GM12878 (cell line): Measurements from ENCODE around the gene OVOL3. TPM values are rescaled to one million over a fixed set of nuclear protein-coding genes. Genes with fewer than 3 reads are reported as not detected.

ENCODE experiments used
- ATAC-seq: fragments of 200-7000 bp; cut with Tn5 transposase; 3 replicates; pipeline ENCODE4 v1.9.1; 2020; ENCODE audit warnings: mild to moderate bottlenecking, moderate library complexity
- BruUV-seq: library from RNA; stranded (reverse); fragments of 400-500 nt; replicated peaks from 2 replicates; lab custom pipeline; 2021; lab: Mats Ljungman, UMichigan
- CTCF ChIA-PET: fragments of 300-600 bp; sonication (Branson Sonifier 250); formaldehyde crosslinking; extraction: SDS; loops from one replicate; lab custom pipeline; 2021; ENCODE audit warnings: inconsistent platforms; lab: Yijun Ruan, JAX
- POLR2A ChIA-PET: fragments of 350-600 bp; formaldehyde crosslinking; extraction: SDS; loops from one replicate; lab custom pipeline; 2021; ENCODE audit warnings: inconsistent platforms; lab: Charles Lee
- RAD21 ChIA-PET: fragments of 300-600 bp; sonication (Branson Sonifier 250); formaldehyde crosslinking; loops from one replicate; lab custom pipeline; 2023; ENCODE audit warnings: antibody characterized with exemption; ENCODE audit not compliant: unreplicated experiment; lab: Charles Lee
- SMC1A ChIA-PET: fragments of 300-600 bp; sonication (Branson Sonifier 250); formaldehyde crosslinking; loops from one replicate; lab custom pipeline; 2023; ENCODE audit not compliant: unreplicated experiment, uncharacterized antibody; lab: Charles Lee
- DNase-seq: peaks from one replicate; pipeline ENCODE4 v3.0.0-alpha.2; 2011; ENCODE audit warnings: low read depth, low spot score
- FAIRE-seq: peaks from 3 replicates; lab custom pipeline; 2011; peaks lifted over from hg19 to GRCh38; lab: Jason Lieb, UNC
- H2AFZ ChIP-seq: 2 replicates; pipeline ENCODE4 v1.6.0; 2011; ENCODE audit warnings: low read depth, low read length, control low read depth; ENCODE audit not compliant: control insufficient read depth
- H3K27ac ChIP-seq: 2 replicates; pipeline ENCODE4 v1.5.1; 2011; ENCODE audit warnings: control low read depth; ENCODE audit not compliant: control insufficient read depth, insufficient read depth
- H3K27me3 ChIP-seq, 2 experiments: replicated peaks in 1 of 2; 2 replicates each; pipeline versions ENCODE4 v1.6.0 to v1.6.1; 2011; ENCODE audit warnings: low read length in 1 of 2; ENCODE audit not compliant: control insufficient read depth in 2 of 2, insufficient read depth in 2 of 2
- H3K36me3 ChIP-seq, 2 experiments: 2 replicates each; pipeline ENCODE4 v1.5.1; 2011; ENCODE audit warnings: low read length in 1 of 2; ENCODE audit not compliant: control insufficient read depth in 2 of 2, insufficient read depth in 2 of 2
- H3K4me1 ChIP-seq: 2 replicates; pipeline ENCODE4 v1.6.1; 2011; ENCODE audit warnings: mild to moderate bottlenecking, low read length, moderate library complexity, mixed read lengths; ENCODE audit not compliant: control insufficient read depth, insufficient read depth
- H3K4me2 ChIP-seq: 2 replicates; pipeline ENCODE4 v1.6.0; 2011; ENCODE audit warnings: control low read depth; ENCODE audit not compliant: control insufficient read depth, insufficient read depth
- H3K4me3 ChIP-seq: fragments of 200-600 bp; sonication (generic); 2 replicates; pipeline ENCODE4 v1.5.1; 2016
- H3K79me2 ChIP-seq: 2 replicates; pipeline ENCODE4 v1.6.0; 2011; ENCODE audit warnings: low read length; ENCODE audit not compliant: control insufficient read depth, insufficient read depth
- H3K9ac ChIP-seq: 2 replicates; pipeline ENCODE4 v1.8.0; 2011; ENCODE audit warnings: low read length, control low read depth, mixed read lengths; ENCODE audit not compliant: control insufficient read depth, insufficient read depth
- H3K9me3 ChIP-seq: replicated peaks from 3 replicates; pipeline ENCODE4 v1.5.1; 2011; ENCODE audit warnings: mild to moderate bottlenecking, low read length; ENCODE audit not compliant: control insufficient read depth, insufficient read depth
- H4K20me1 ChIP-seq: 2 replicates; pipeline ENCODE4 v1.6.0; 2011; ENCODE audit not compliant: control insufficient read depth, insufficient read depth
- ATF7 ChIP-seq: fragments of 450-650 bp; IDR thresholded peaks from 2 replicates; pipeline ENCODE4 v1.6.1; 2016; ENCODE audit warnings: low read depth, mild to moderate bottlenecking
- BCLAF1 ChIP-seq: fragments of 450-650 bp; IDR thresholded peaks from 2 replicates; pipeline ENCODE4 v1.6.1; 2017; ENCODE audit warnings: antibody characterized with exemption, mild to moderate bottlenecking, moderate library complexity
- BRCA1 ChIP-seq: IDR thresholded peaks from 2 replicates; pipeline ENCODE4 v1.6.1; 2011; ENCODE audit warnings: low read depth, low read length, improper control_type of control experiment
- PKNOX1 ChIP-seq: fragments of 450-650 bp; IDR thresholded peaks from 2 replicates; pipeline ENCODE4 v1.6.1; 2016; ENCODE audit warnings: mild to moderate bottlenecking
- POU2F2 ChIP-seq: IDR thresholded peaks from 3 replicates; pipeline ENCODE4 v1.6.1; 2011; ENCODE audit warnings: low read depth, mild to moderate bottlenecking, low read length, borderline replicate concordance
- PRDM15 ChIP-seq: fragments of 450-650 bp; formaldehyde crosslinking; IDR thresholded peaks from 2 replicates; pipeline ENCODE4 v1.4.0; 2020; ENCODE audit warnings: mild to moderate bottlenecking, moderate library complexity
- TAF1 ChIP-seq: IDR thresholded peaks from 2 replicates; pipeline ENCODE4 v1.6.1; 2011; ENCODE audit warnings: mild to moderate bottlenecking, low read depth, low read length, borderline replicate concordance
- ZBTB40 ChIP-seq: fragments of 450-650 bp; IDR thresholded peaks from 2 replicates; pipeline ENCODE4 v1.6.1; 2016; ENCODE audit warnings: mild to moderate bottlenecking, moderate library complexity, borderline replicate concordance
- ZZZ3 ChIP-seq: IDR thresholded peaks from 2 replicates; pipeline ENCODE4 v1.6.1; 2011; ENCODE audit warnings: low read depth; ENCODE audit not compliant: control insufficient read depth, insufficient read length
- WGBS: methylation state at CpG from one replicate; pipeline ENCODE4 v1.1.6; 2016; ENCODE audit warnings: low lambda C conversion rate; ENCODE audit not compliant: insufficient replicate concordance, insufficient coverage; ENCODE audit errors: missing lambda C conversion rate; 5-methylcytosine and 5-hydroxymethylcytosine counted together
- in situ Hi-C: fragments of 300-500 bp; cut with MboI; formaldehyde crosslinking; loops from 9 replicates; pipeline ENCODE4 v1.14.3; 2018; ENCODE audit warnings: mixed read lengths
- intact Hi-C: fragments of 100-400 bp; cut with micrococcal nuclease; formaldehyde crosslinking; loops from one replicate; pipeline ENCODE4 v1.14.2; 2022; ENCODE audit not compliant: unreplicated experiment
- polyA plus RNA-seq, 11 experiments: library from polyadenylated mRNA; depleted of rRNA in 4 of 11; unstranded in 6 of 11; stranded (reverse) in 5 of 11; fragments of >200 nt; fragmentation: Nextera tagmentation in 4 of 11; fragmentation: Illumina TruSeq in 1 of 11; extraction: Ambion mirVana in 4 of 11; extraction: Trizol in 1 of 11; gene quantifications; 1 replicate in 1 of 11; 2 replicates in 10 of 11; pipeline versions ENCODE4 v1.2.1 to v1.2.3, GENCODE V29; 2011 to 2016; ENCODE audit warnings: inconsistent platforms in 2 of 11, missing spikeins in 2 of 11, low read depth in 1 of 11
- total RNA-seq, 4 experiments: library from RNA; depleted of rRNA in 3 of 4; stranded (reverse); fragments of >200 nt in 3 of 4; fragmentation: Illumina TruSeq in 1 of 4; extraction: Trizol in 1 of 4; gene quantifications; 2 replicates each; pipeline versions ENCODE4 v1.2.1 to v1.2.3, GENCODE V29; 2013 to 2021

OVOL3 gene
- total and polyA plus RNA-seq, 10 of the 15 experiments (the other 5 are each of a cell fraction or from before 2014, with no cell fraction given): 0.43 TPM; not detected in 9

DNA sequence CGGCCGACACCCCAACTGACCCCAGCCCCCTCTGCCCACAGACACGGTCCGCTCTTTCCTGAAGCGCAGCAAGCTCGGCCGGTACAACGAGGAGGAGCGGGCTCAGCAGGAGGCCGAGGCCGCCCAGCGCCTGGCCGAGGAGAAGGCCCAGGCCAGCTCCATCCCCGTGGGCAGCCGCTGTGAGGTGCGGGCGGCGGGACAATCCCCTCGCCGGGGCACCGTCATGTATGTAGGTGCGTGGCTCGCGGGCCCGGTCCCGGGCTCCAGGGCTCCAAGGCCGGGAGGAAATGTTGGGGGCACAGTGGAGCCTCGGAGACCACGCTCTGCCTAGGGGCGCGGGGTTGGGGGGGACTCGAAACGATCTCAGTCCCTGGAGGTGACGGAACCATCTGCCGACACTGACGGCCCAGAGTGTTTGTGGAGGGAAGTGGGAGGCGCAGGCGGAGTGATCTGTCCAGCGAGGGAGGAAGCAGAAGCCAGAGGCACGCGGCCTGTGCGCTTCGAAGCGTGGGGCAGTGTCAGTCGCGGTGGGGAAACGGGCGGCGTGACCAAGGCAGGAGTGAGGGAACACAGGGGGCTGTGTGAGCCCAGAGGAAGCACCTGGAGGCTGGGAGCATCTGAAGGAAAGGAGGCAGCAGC lies 10.7 kb downstream of the OVOL3 start:
- peaks cover 6% of the 10 kb centered on the region for H3K4me1 ChIP-seq
- BruUV-seq: no TSS peak
- peaks cover 7% of the 10 kb centered on the region in 2 experiments for H3K36me3 ChIP-seq
- WGBS: 99% methylated on average over 41 of the region's 49 CpGs
- in situ Hi-C loops: loop anchor here (10.0 kb wide), 1 partner anchor 973 kb away; no protein-coding TSS in a partner anchor
- no peak for FAIRE-seq
- H3K4me3 ChIP-seq: no peak overlapping the region
- no peaks in the 10 kb centered on the region for H4K20me1 ChIP-seq
- no peak overlapping the region for H2AFZ ChIP-seq
- H3K9ac ChIP-seq: no peak overlapping the region
- H3K27ac ChIP-seq: no peak overlapping the region
- H3K79me2 ChIP-seq: peaks cover 4% of the 10 kb centered on the region; the same call in 1 of the 2 replicates
- ChIA-PET CTCF (no interaction called here), RAD21 (no interaction called here), POLR2A (no interaction called here), SMC1A (no interaction called here)
- intact Hi-C loops: loop anchor here (10.0 kb wide), 1 partner anchor 1093 kb away; the partner anchor contains the start of genes ZNF383 and ZNF585B
- no peak overlapping the region for H3K4me2 ChIP-seq
- no peak for ATAC-seq
- no peaks in the 10 kb centered on the region for H3K9me3 ChIP-seq
- no peaks in the 10 kb centered on the region for H3K27me3 ChIP-seq
- DNase-seq: no peak
- TF ChIP-seq BCLAF1: no peak
- no peak for TF ChIP-seq ZBTB40
- TF ChIP-seq PKNOX1: no peak
- TF ChIP-seq ZZZ3: no peak
- TF ChIP-seq BRCA1: no peak
- no peak for TF ChIP-seq TAF1
- TF ChIP-seq ATF7: no peak
- TF ChIP-seq PRDM15 (CRISPR knock-in tag): no peak
- TF ChIP-seq POU2F2: no peak
